DOHH2 (cell line): ENCODE measurements around the gene AQP7.

Source experiments
- H3F3A ChIP-seq: fragments of 200-600 bp; sonication (generic), shearing (Covaris generic); 2 replicates; pipeline ENCODE4 v1.6.0; 2016; ENCODE audit warnings: antibody characterized with exemption, mild to moderate bottlenecking; ENCODE audit not compliant: control insufficient read depth, insufficient read depth
- H3K27ac ChIP-seq: fragments of 200-600 bp; sonication (generic); 2 replicates; pipeline ENCODE4 v1.5.1; 2014; ENCODE audit warnings: low read depth, mild to moderate bottlenecking, low read length, moderate library complexity
- H3K27me3 ChIP-seq: fragments of 200-600 bp; sonication (generic); 2 replicates; pipeline ENCODE4 v1.6.1; 2014; ENCODE audit warnings: mild to moderate bottlenecking, low read length, mixed read lengths; ENCODE audit not compliant: control insufficient read depth
- H3K36me3 ChIP-seq: fragments of 200-600 bp; sonication (generic); 2 replicates; pipeline ENCODE4 v1.6.1; 2014; ENCODE audit warnings: mild to moderate bottlenecking, low read length, moderate library complexity, mixed read lengths; ENCODE audit not compliant: control insufficient read depth
- H3K4me1 ChIP-seq: fragments of 200-600 bp; sonication (generic); 2 replicates; pipeline ENCODE4 v1.6.1; 2014; ENCODE audit warnings: mild to moderate bottlenecking, low read length, mixed read lengths; ENCODE audit not compliant: control insufficient read depth
- H3K4me2 ChIP-seq: fragments of 200-600 bp; sonication (generic); 2 replicates; pipeline ENCODE4 v1.6.0; 2014; ENCODE audit warnings: mild to moderate bottlenecking, low read length, moderate library complexity
- H3K4me3 ChIP-seq: fragments of 200-600 bp; sonication (generic); 2 replicates; pipeline ENCODE4 v1.5.1; 2014; ENCODE audit warnings: mild to moderate bottlenecking, low read length, mixed read lengths
- H3K79me2 ChIP-seq: fragments of 200-600 bp; sonication (generic); 2 replicates; pipeline ENCODE4 v1.6.1; 2014; ENCODE audit warnings: mild to moderate bottlenecking, low read length, mixed read lengths; ENCODE audit not compliant: control insufficient read depth
- H3K9me2 ChIP-seq: fragments of 200-600 bp; sonication (generic); replicated peaks from 2 replicates; pipeline ENCODE4 v1.6.1; 2014; ENCODE audit warnings: mild to moderate bottlenecking, low read length, mixed read lengths; ENCODE audit not compliant: control insufficient read depth
- H3K9me3 ChIP-seq: fragments of 200-600 bp; sonication (generic); 2 replicates; pipeline ENCODE4 v1.6.1; 2014; ENCODE audit warnings: antibody characterized with exemption, low read length, mixed read lengths; ENCODE audit not compliant: control insufficient read depth, insufficient read depth
- H4K20me1 ChIP-seq: fragments of 200-600 bp; sonication (generic); 2 replicates; pipeline ENCODE4 v1.6.0; 2014; ENCODE audit warnings: low read depth, mild to moderate bottlenecking, antibody characterized with exemption, low read length, moderate library complexity; ENCODE audit not compliant: control insufficient read depth, insufficient read depth
- EZH2phosphoT487 ChIP-seq: fragments of 200-600 bp; sonication (generic); IDR thresholded peaks from 2 replicates; pipeline ENCODE4 v1.6.1; 2017; ENCODE audit warnings: borderline replicate concordance, mild to moderate bottlenecking, antibody characterized with exemption, low read length, moderate library complexity, mixed read lengths
- TF ChIP-seq, protein P1 (sequence below): fragments of 200-600 bp; sonication (generic); IDR thresholded peaks from one replicate; pipeline ENCODE4 v1.5.1; 2014; ENCODE audit warnings: antibody characterized with exemption, mild to moderate bottlenecking, low read depth, low read length; ENCODE audit not compliant: poor library complexity, severe bottlenecking

Gene AQP7

DNA sequence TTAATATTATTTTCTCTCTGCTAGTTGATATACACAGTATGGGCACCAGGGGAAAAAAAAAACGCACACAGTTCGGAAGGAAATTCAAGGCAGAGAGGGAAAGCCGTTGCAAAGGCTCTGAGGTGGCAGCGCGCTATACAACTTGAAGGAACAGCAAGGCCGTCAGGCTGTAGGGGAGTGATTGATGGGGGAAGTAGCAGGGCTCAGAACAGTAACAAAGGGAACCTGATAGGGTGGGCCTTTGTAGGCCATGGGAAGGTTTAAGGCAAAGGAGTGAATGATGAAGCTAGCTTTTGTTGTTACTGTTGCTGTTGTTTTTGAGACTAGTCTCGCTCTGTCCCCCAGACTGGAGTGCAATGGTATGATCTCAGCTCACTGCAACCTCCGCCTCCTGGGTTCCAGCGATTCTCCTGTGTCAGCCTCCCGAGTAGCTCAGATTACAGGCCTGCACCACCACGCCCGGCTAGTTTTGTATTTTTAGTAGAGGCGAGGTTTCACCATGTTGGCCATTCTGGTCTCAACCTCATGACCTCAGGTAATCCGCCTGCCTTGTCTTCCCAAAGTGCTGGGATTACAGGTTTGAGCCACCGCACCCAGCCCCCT is 27.0 kb downstream of the AQP7 start:
- H3K4me3 ChIP-seq = no peak overlapping the region
- no peak overlapping the region for H3K4me2 ChIP-seq
- no peak overlapping the region for H3K27ac ChIP-seq

DNA sequence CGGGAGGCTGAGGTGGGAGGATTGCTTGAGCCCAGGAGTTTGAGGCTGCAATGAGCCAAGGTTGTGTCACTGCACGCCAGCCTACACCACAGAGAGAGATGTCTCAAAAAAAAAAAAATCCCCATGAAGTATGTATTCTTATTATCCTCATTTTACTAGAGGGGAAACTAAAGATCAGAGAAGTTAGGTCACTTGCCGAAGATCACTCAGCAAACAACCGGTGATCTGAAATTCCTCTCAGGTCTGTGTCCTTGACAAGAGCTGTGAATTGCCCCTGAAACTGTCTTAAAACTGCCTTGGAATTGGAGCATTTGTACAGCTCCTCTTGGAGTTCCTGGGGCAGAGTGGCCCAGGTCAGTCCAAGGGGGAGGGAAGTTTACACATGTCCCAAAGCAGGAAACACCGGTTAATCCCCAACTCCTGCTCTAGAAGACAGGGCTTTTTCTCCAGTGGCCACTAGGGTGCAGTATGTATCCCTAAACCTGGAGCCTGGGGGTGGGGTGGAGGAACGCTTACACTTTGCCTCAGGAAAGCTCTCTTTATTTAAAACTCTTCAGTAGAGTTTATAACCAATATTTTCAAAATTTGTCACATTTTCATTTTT is 27.6 kb downstream of the AQP7 start:
- Histone ChIP-seq H3K4me3 (no peak overlapping the region), H3K36me3 (peaks cover 18% of the 10 kb centered on the region), H3K9me3 (no peaks in the 10 kb centered on the region), H3K27ac (no peak overlapping the region), H3F3A (no peaks in the 10 kb centered on the region), H3K79me2 (no peaks in the 10 kb centered on the region), H3K9me2 (no peaks in the 10 kb centered on the region), H3K4me2 (no peak overlapping the region), H3K4me1 (no peaks in the 10 kb centered on the region), H3K27me3 (no peaks in the 10 kb centered on the region), H4K20me1 (no peaks in the 10 kb centered on the region)
- TF ChIP-seq, protein P1, sequence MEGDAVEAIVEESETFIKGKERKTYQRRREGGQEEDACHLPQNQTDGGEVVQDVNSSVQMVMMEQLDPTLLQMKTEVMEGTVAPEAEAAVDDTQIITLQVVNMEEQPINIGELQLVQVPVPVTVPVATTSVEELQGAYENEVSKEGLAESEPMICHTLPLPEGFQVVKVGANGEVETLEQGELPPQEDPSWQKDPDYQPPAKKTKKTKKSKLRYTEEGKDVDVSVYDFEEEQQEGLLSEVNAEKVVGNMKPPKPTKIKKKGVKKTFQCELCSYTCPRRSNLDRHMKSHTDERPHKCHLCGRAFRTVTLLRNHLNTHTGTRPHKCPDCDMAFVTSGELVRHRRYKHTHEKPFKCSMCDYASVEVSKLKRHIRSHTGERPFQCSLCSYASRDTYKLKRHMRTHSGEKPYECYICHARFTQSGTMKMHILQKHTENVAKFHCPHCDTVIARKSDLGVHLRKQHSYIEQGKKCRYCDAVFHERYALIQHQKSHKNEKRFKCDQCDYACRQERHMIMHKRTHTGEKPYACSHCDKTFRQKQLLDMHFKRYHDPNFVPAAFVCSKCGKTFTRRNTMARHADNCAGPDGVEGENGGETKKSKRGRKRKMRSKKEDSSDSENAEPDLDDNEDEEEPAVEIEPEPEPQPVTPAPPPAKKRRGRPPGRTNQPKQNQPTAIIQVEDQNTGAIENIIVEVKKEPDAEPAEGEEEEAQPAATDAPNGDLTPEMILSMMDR = peak; percentile 78
- TF ChIP-seq EZH2phosphoT487 = no peak

More for the DNA sequence above, 27.0 kb downstream of the AQP7 start:
- Histone ChIP-seq H3K79me2 (no peaks in the 10 kb centered on the region), H4K20me1 (no peaks in the 10 kb centered on the region), H3K4me1 (no peaks in the 10 kb centered on the region), H3F3A (no peaks in the 10 kb centered on the region), H3K9me3 (no peaks in the 10 kb centered on the region), H3K9me2 (no peaks in the 10 kb centered on the region), H3K27me3 (no peaks in the 10 kb centered on the region), H3K36me3 (peaks cover 12% of the 10 kb centered on the region)
- TF ChIP-seq EZH2phosphoT487 = no peak
- TF ChIP-seq, protein P1 = no peak

DNA sequence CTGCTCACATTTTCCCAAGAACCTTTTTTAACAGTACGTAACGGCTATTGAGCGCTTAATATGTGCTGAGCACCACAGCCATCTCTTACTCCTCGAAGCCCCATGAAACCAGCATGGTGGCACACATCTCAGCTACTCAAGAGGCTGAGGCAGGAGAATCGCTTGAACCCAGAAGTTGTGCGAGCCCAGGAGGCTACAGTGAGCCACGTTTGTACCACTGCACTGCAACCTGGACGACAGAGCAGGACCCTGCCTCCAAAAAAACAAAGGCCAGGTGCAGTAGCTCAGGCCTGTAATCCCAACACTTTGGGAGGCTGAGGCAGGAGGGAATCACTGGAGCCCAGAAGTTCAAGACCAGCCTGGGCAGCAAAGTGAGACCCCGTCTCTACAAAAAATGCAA is 28.2 kb downstream of the AQP7 start:
- Histone ChIP-seq H3K9me2 (no peaks in the 10 kb centered on the region), H3F3A (no peaks in the 10 kb centered on the region), H3K4me2 (no peak overlapping the region), H4K20me1 (no peaks in the 10 kb centered on the region), H3K9me3 (no peaks in the 10 kb centered on the region), H3K4me1 (no peaks in the 10 kb centered on the region), H3K79me2 (no peaks in the 10 kb centered on the region), H3K27ac (no peak overlapping the region), H3K4me3 (no peak overlapping the region), H3K36me3 (peaks cover 19% of the 10 kb centered on the region), H3K27me3 (no peaks in the 10 kb centered on the region)
- TF ChIP-seq, protein P1 = no peak
- TF ChIP-seq EZH2phosphoT487 = no peak
